Astrocyte (in vitro differentiated cells and primary cell): ENCODE results near the gene UPF3B.

ENCODE experiments used
- EZH2 ChIP-seq: IDR thresholded peaks from 2 replicates; pipeline ENCODE4 v1.6.1; 2012; ENCODE audit warnings: mild to moderate bottlenecking, low read length, inconsistent platforms; ENCODE audit not compliant: insufficient read depth
- TF ChIP-seq, protein P1 (sequence below): IDR thresholded peaks from 2 replicates; pipeline ENCODE4 v1.5.1; 2011; ENCODE audit warnings: low read depth, mild to moderate bottlenecking, inconsistent platforms, low read length, moderate library complexity; ENCODE audit not compliant: insufficient read depth

DNA sequence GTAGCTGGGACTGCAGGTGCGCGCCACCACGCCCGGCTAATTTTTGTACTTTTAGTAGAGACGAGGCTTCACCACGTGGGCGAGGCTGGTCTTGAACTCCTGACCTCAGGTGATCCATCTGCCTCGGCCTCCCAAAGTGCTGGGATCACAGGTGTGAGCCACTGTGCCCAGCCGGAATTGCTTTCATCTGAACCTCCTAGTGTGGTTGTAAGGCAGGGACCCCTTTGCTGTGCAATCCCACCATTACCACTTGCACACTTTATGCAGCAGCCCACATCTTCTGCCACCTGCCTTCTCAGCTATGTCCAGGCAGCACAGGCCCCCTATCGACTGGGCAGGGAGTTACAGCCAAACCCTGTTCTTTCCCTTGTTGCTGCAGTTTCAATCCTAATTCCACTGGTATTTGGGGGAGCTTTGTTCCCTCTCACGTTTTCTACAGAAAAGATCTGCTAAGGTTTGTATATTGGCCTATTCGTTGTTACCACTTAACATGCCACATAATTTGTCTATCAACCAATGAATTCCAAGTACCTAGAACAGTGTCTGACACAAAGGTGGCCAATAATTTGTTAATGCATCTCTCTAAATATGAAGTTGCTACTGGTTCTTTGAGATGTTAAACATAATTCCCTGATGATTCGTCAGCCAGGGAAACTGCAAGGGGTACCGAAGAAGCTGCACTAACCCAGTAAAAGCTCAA lies 67.9 kb downstream of the UPF3B start:
- TF ChIP-seq, protein P1, sequence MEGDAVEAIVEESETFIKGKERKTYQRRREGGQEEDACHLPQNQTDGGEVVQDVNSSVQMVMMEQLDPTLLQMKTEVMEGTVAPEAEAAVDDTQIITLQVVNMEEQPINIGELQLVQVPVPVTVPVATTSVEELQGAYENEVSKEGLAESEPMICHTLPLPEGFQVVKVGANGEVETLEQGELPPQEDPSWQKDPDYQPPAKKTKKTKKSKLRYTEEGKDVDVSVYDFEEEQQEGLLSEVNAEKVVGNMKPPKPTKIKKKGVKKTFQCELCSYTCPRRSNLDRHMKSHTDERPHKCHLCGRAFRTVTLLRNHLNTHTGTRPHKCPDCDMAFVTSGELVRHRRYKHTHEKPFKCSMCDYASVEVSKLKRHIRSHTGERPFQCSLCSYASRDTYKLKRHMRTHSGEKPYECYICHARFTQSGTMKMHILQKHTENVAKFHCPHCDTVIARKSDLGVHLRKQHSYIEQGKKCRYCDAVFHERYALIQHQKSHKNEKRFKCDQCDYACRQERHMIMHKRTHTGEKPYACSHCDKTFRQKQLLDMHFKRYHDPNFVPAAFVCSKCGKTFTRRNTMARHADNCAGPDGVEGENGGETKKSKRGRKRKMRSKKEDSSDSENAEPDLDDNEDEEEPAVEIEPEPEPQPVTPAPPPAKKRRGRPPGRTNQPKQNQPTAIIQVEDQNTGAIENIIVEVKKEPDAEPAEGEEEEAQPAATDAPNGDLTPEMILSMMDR = peak; percentile 37
- no peak for TF ChIP-seq EZH2
